ENCODE results near the gene WDR5. TPM values are rescaled to one million over a fixed set of nuclear protein-coding genes. Genes with fewer than 3 reads are reported as not detected.
A peak's percentile ranks its signal among the peaks of the same experiment; 100 is the strongest.

Gene WDR5
- total RNA-seq, 1 donor from 2014 or later = 28.2 TPM

- peak overlapping the region; percentile 25 for H3K27ac ChIP-seq (ENCODE audit: low read depth, low read length)
- H3K27me3 ChIP-seq (ENCODE audit: control insufficient read depth in 3 of 3, insufficient read depth in 3 of 3, low read length in 3 of 3) = no peaks in the 10 kb centered on the region
- peaks cover 25 to 45% (median 30%) of the 10 kb centered on the region in 3 donors for H3K4me1 ChIP-seq (ENCODE audit: control insufficient read depth in 3 of 3, insufficient read depth in 3 of 3, low read length in 3 of 3)
- H3K36me3 ChIP-seq (ENCODE audit: control insufficient read depth in 3 of 3, insufficient read depth in 3 of 3, low read length in 3 of 3) = no peaks in the 10 kb centered on the region
- H3K9me3 ChIP-seq (ENCODE audit: control insufficient read depth in 3 of 3, low read length in 3 of 3) = no peaks in the 10 kb centered on the region
- peak overlapping the region in 2 of 3 donors; percentile 45 to 80 for H3K9ac ChIP-seq (ENCODE audit: low read depth in 1 of 3, low read length in 3 of 3)
- peak overlapping the region in 2 of 3 donors; percentile 56 to 65 for H3K4me3 ChIP-seq (ENCODE audit: low read length in 3 of 3)
Measured at GRCh38 chr9:134131471-134132207, 4.2 kb upstream of the WDR5 start.

DNA sequence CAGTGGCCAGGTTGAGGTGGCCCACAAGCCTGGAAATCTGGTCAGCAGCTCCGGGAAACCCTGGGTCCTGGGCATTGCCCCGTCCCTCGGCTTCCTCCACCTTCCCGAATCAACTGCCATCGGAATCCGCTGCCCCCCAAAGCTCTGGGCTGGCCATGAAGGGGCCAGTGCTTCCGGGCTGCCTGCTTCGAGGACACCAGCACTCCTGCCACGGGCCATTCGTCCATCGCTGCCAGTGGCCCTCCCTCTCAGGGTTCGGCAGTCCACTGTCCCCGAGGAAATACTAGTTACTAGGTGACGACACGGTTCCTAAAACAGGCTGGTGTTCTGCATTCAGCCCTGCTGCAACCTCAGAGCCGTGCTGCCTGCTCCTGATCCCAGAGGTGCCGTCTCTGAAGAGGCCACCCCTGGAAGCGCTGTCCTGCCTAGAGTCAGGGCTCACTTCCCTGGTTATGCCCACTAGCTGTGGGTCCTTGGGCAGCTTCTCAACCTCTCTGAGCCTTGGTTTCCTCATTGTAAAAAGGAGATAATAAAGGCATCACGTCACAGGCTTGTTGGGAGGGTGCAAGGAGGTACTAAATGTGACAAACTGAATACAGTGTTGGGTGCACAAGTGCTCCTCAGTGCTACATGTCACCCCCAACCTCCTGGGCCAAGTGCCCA is 3.5 kb upstream of the WDR5 start:
- peaks cover 32 to 52% (median 37%) of the 10 kb centered on the region in 3 donors for H3K4me1 ChIP-seq (ENCODE audit: control insufficient read depth in 3 of 3, insufficient read depth in 3 of 3, low read length in 3 of 3)
- no peak overlapping the region for H3K9ac ChIP-seq (ENCODE audit: low read depth in 1 of 3, low read length in 3 of 3)
- H3K4me3 ChIP-seq (ENCODE audit: low read length in 3 of 3) = no peak overlapping the region
- no peak overlapping the region for H3K27ac ChIP-seq (ENCODE audit: low read depth, low read length)
- H3K36me3 ChIP-seq (ENCODE audit: control insufficient read depth in 3 of 3, insufficient read depth in 3 of 3, low read length in 3 of 3) = no peaks in the 10 kb centered on the region
- H3K27me3 ChIP-seq (ENCODE audit: control insufficient read depth in 3 of 3, insufficient read depth in 3 of 3, low read length in 3 of 3) = no peaks in the 10 kb centered on the region
- H3K9me3 ChIP-seq (ENCODE audit: control insufficient read depth in 3 of 3, low read length in 3 of 3) = no peaks in the 10 kb centered on the region

- H3K27me3 ChIP-seq (ENCODE audit: control insufficient read depth in 3 of 3, insufficient read depth in 3 of 3, low read length in 3 of 3) = no peaks in the 10 kb centered on the region
- H3K9ac ChIP-seq (ENCODE audit: low read depth in 1 of 3, low read length in 3 of 3) = peak overlapping the region; percentile 85 to 97 (median 87)
- peaks cover 48 to 61% (median 51%) of the 10 kb centered on the region in 3 donors for H3K4me1 ChIP-seq (ENCODE audit: control insufficient read depth in 3 of 3, insufficient read depth in 3 of 3, low read length in 3 of 3)
Measured at GRCh38 chr9:134134949-134135342, 936 bp upstream of the WDR5 start.

GRCh38 chr9:134136118-134136995 is 475 bp downstream of the WDR5 start:
- Histone ChIP-seq H3K4me3 (ENCODE audit: low read length in 3 of 3) (peak overlapping the region; percentile 89 to 95 (median 90)), H3K9ac (ENCODE audit: low read depth in 1 of 3, low read length in 3 of 3) (peak overlapping the region; percentile 84 to 93 (median 87)), H3K4me1 (ENCODE audit: control insufficient read depth in 3 of 3, insufficient read depth in 3 of 3, low read length in 3 of 3) (peaks cover 41 to 55% (median 44%) of the 10 kb centered on the region in 3 donors), H3K36me3 (ENCODE audit: control insufficient read depth in 3 of 3, insufficient read depth in 3 of 3, low read length in 3 of 3) (peaks cover 10 to 19% (median 11%) of the 10 kb centered on the region in 3 donors), H3K9me3 (ENCODE audit: control insufficient read depth in 3 of 3, low read length in 3 of 3) (no peaks in the 10 kb centered on the region), H3K27me3 (ENCODE audit: control insufficient read depth in 3 of 3, insufficient read depth in 3 of 3, low read length in 3 of 3) (no peaks in the 10 kb centered on the region), H3K27ac (ENCODE audit: low read depth, low read length) (peak overlapping the region; percentile 51)

More at GRCh38 chr9:134134949-134135342, 936 bp upstream of the WDR5 start:
- Histone ChIP-seq H3K9me3 (ENCODE audit: control insufficient read depth in 3 of 3, low read length in 3 of 3) (no peaks in the 10 kb centered on the region), H3K27ac (ENCODE audit: low read depth, low read length) (peak overlapping the region; percentile 80), H3K4me3 (ENCODE audit: low read length in 3 of 3) (peak overlapping the region; percentile 86 to 96 (median 93)), H3K36me3 (ENCODE audit: control insufficient read depth in 3 of 3, insufficient read depth in 3 of 3, low read length in 3 of 3) (peaks cover 3 to 6% (median 5%) of the 10 kb centered on the region in 3 donors)

GRCh38 chr9:134136996-134137299 is 1.1 kb downstream of the WDR5 start:
- peak overlapping the region; percentile 89 to 95 (median 90) for H3K4me3 ChIP-seq (ENCODE audit: low read length in 3 of 3)
- H3K27me3 ChIP-seq (ENCODE audit: control insufficient read depth in 3 of 3, insufficient read depth in 3 of 3, low read length in 3 of 3) = no peaks in the 10 kb centered on the region
- H3K9me3 ChIP-seq (ENCODE audit: control insufficient read depth in 3 of 3, low read length in 3 of 3) = no peaks in the 10 kb centered on the region
- peaks cover 15 to 24% (median 15%) of the 10 kb centered on the region in 3 donors for H3K36me3 ChIP-seq (ENCODE audit: control insufficient read depth in 3 of 3, insufficient read depth in 3 of 3, low read length in 3 of 3)
- H3K4me1 ChIP-seq (ENCODE audit: control insufficient read depth in 3 of 3, insufficient read depth in 3 of 3, low read length in 3 of 3) = peaks cover 37 to 49% (median 38%) of the 10 kb centered on the region in 3 donors
- peak overlapping the region; percentile 84 to 93 (median 87) for H3K9ac ChIP-seq (ENCODE audit: low read depth in 1 of 3, low read length in 3 of 3)
- H3K27ac ChIP-seq (ENCODE audit: low read depth, low read length) = no peak overlapping the region

GRCh38 chr9:134138292-134138691 is 2.4 kb downstream of the WDR5 start:
- H3K27me3 ChIP-seq (ENCODE audit: control insufficient read depth in 3 of 3, insufficient read depth in 3 of 3, low read length in 3 of 3) = no peaks in the 10 kb centered on the region
- H3K9ac ChIP-seq (ENCODE audit: low read depth in 1 of 3, low read length in 3 of 3) = peak overlapping the region in 2 of 3 donors; percentile 51 to 93
- peaks cover 37 to 45% (median 38%) of the 10 kb centered on the region in 3 donors for H3K4me1 ChIP-seq (ENCODE audit: control insufficient read depth in 3 of 3, insufficient read depth in 3 of 3, low read length in 3 of 3)
- H3K36me3 ChIP-seq (ENCODE audit: control insufficient read depth in 3 of 3, insufficient read depth in 3 of 3, low read length in 3 of 3) = peaks cover 23 to 33% (median 24%) of the 10 kb centered on the region in 3 donors
- H3K27ac ChIP-seq (ENCODE audit: low read depth, low read length) = no peak overlapping the region
- peak overlapping the region in 2 of 3 donors; percentile 18 to 27 for H3K4me3 ChIP-seq (ENCODE audit: low read length in 3 of 3)
- H3K9me3 ChIP-seq (ENCODE audit: control insufficient read depth in 3 of 3, low read length in 3 of 3) = no peaks in the 10 kb centered on the region

DNA sequence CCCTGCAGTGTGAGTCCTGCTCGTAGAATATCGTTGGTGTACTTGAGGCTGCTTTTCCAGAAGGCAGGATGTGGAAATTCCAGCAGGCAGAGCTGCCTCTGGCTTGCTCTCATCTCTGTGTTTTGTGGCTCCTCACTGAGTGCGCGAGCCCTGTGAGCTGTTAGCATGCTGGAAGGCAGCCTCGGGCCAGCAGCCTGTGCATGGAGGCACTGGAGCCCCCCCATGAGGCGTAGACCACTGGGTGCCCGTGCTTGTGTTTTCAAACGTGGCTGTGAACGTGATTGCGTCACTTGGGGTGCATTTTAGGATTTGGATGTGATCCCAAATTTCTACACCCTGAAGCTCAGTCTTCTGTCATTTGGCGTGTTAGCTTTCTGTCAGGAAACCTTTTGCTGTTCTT is 3.2 kb downstream of the WDR5 start:
- Histone ChIP-seq H3K36me3 (ENCODE audit: control insufficient read depth in 3 of 3, insufficient read depth in 3 of 3, low read length in 3 of 3) (peaks cover 27 to 37% (median 28%) of the 10 kb centered on the region in 3 donors), H3K4me1 (ENCODE audit: control insufficient read depth in 3 of 3, insufficient read depth in 3 of 3, low read length in 3 of 3) (peaks cover 37 to 44% (median 38%) of the 10 kb centered on the region in 3 donors), H3K9ac (ENCODE audit: low read depth in 1 of 3, low read length in 3 of 3) (peak overlapping the region in 1 of 3 donors; percentile 50), H3K4me3 (ENCODE audit: low read length in 3 of 3) (no peak overlapping the region), H3K9me3 (ENCODE audit: control insufficient read depth in 3 of 3, low read length in 3 of 3) (no peaks in the 10 kb centered on the region), H3K27ac (ENCODE audit: low read depth, low read length) (no peak overlapping the region), H3K27me3 (ENCODE audit: control insufficient read depth in 3 of 3, insufficient read depth in 3 of 3, low read length in 3 of 3) (no peaks in the 10 kb centered on the region)

DNA sequence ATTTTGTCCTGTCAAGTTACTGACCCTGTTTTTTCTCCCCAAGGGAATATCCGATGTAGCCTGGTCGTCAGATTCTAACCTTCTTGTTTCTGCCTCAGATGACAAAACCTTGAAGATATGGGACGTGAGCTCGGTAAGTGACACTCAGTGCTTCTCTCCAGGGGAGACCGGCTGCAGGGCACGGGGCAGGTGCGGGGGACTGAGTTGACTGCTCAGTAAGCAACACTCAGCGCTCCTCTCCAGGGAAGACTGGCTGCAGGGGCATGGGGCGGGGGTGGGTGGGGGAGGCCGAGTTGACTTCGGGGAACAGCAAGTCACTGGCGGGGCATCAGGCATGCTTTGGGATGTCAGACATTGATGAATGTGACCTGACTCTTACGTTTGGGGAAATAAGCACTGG is 6.0 kb downstream of the WDR5 start:
- no peaks in the 10 kb centered on the region for H3K9me3 ChIP-seq (ENCODE audit: control insufficient read depth in 3 of 3, low read length in 3 of 3)
- no peak overlapping the region for H3K4me3 ChIP-seq (ENCODE audit: low read length in 3 of 3)
- peaks cover 41 to 50% (median 44%) of the 10 kb centered on the region in 3 donors for H3K36me3 ChIP-seq (ENCODE audit: control insufficient read depth in 3 of 3, insufficient read depth in 3 of 3, low read length in 3 of 3)
- peaks cover 24 to 26% (median 25%) of the 10 kb centered on the region in 3 donors for H3K4me1 ChIP-seq (ENCODE audit: control insufficient read depth in 3 of 3, insufficient read depth in 3 of 3, low read length in 3 of 3)
- no peaks in the 10 kb centered on the region for H3K27me3 ChIP-seq (ENCODE audit: control insufficient read depth in 3 of 3, insufficient read depth in 3 of 3, low read length in 3 of 3)
- H3K9ac ChIP-seq (ENCODE audit: low read depth in 1 of 3, low read length in 3 of 3) = no peak overlapping the region
- no peak overlapping the region for H3K27ac ChIP-seq (ENCODE audit: low read depth, low read length)

DNA sequence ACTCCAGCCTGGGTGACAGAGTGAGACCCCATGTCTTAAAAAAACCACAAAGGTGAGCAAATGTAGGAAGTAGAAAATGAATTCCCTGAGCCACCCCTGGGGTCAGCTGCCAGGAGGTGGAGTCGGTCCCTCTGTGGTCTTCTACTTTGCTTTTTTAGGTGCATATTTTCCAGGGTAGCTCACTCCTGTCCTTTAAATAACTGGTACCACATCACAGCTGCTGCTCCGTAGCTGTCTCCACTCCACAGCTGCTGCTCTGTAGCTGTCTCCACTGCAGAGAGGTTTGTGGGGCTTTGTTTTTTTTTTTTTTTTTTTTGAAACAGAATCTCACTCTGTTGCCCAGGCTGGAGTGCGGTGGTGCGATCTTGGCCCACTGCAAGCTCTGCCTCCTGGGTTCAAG is 8.9 kb downstream of the WDR5 start:
- Histone ChIP-seq H3K27me3 (ENCODE audit: control insufficient read depth in 3 of 3, insufficient read depth in 3 of 3, low read length in 3 of 3) (no peaks in the 10 kb centered on the region), H3K9me3 (ENCODE audit: control insufficient read depth in 3 of 3, low read length in 3 of 3) (no peaks in the 10 kb centered on the region), H3K4me3 (ENCODE audit: low read length in 3 of 3) (no peak overlapping the region), H3K36me3 (ENCODE audit: control insufficient read depth in 3 of 3, insufficient read depth in 3 of 3, low read length in 3 of 3) (peaks cover 62 to 67% (median 66%) of the 10 kb centered on the region in 3 donors), H3K4me1 (ENCODE audit: control insufficient read depth in 3 of 3, insufficient read depth in 3 of 3, low read length in 3 of 3) (no peaks in the 10 kb centered on the region), H3K9ac (ENCODE audit: low read depth in 1 of 3, low read length in 3 of 3) (no peak overlapping the region), H3K27ac (ENCODE audit: low read depth, low read length) (no peak overlapping the region)
